PC-9 (cell line): ENCODE measurements around the gene INSYN1. TPM values are rescaled to one million over a fixed set of nuclear protein-coding genes. Genes with fewer than 3 reads are reported as not detected.

Experiments
- BruUV-seq: library from RNA; stranded (reverse); fragments of 400-500 nt; replicated peaks from 2 replicates; lab custom pipeline; 2021; lab: Mats Ljungman, UMichigan
- CTCF ChIA-PET: fragments of 300-600 bp; sonication (Branson Sonifier 250); formaldehyde crosslinking; loops from one replicate; lab custom pipeline; 2022; ENCODE audit warnings: antibody characterized with exemption; lab: Charles Lee
- POLR2A ChIA-PET: fragments of 300-600 bp; sonication (Branson Sonifier 250); formaldehyde crosslinking; loops from one replicate; lab custom pipeline; 2022; ENCODE audit warnings: antibody characterized with exemption; ENCODE audit not compliant: unreplicated experiment; lab: Charles Lee
- DNase-seq, 2 experiments: peaks; one replicate each; pipeline versions ENCODE4 v3.0.0 to v3.0.0-alpha.2; 2015 to 2022; ENCODE audit warnings: mixed read lengths in 1 of 2
- H2AFZ ChIP-seq: fragments of 200-600 bp; sonication (generic); 2 replicates; pipeline ENCODE4 v1.8.1; 2017; ENCODE audit warnings: antibody characterized with exemption
- H3F3A ChIP-seq: fragments of 200-600 bp; sonication (generic); 2 replicates; pipeline ENCODE4 v1.8.1; 2017; ENCODE audit warnings: antibody characterized with exemption, mild to moderate bottlenecking, low read depth; ENCODE audit not compliant: insufficient read depth
- H3K27ac ChIP-seq: fragments of 200-600 bp; sonication (generic); 2 replicates; pipeline ENCODE4 v1.6.1; 2016; ENCODE audit warnings: mixed run types
- H3K27me3 ChIP-seq: fragments of 200-600 bp; sonication (generic); 2 replicates; pipeline ENCODE4 v1.6.1; 2016; ENCODE audit warnings: low read depth, mixed run types; ENCODE audit not compliant: insufficient read depth
- H3K36me3 ChIP-seq: fragments of 200-600 bp; sonication (generic); 2 replicates; pipeline ENCODE4 v1.6.1; 2016; ENCODE audit warnings: low read depth, mixed run types
- H3K4me1 ChIP-seq: fragments of 200-600 bp; sonication (generic); replicated peaks from 2 replicates; pipeline ENCODE4 v1.6.1; 2016; ENCODE audit warnings: mixed run types; ENCODE audit not compliant: insufficient read depth
- H3K4me2 ChIP-seq: fragments of 200-600 bp; sonication (generic); 2 replicates; pipeline ENCODE4 v1.6.1; 2017; ENCODE audit warnings: mixed run types
- H3K4me3 ChIP-seq: fragments of 200-600 bp; sonication (generic); 2 replicates; pipeline ENCODE4 v1.6.1; 2016; ENCODE audit warnings: mixed run types
- H3K79me2 ChIP-seq: fragments of 200-600 bp; sonication (generic); 2 replicates; pipeline ENCODE4 v1.6.1; 2017; ENCODE audit warnings: low read depth, mixed run types
- H3K9me2 ChIP-seq: fragments of 200-600 bp; sonication (generic); 2 replicates; pipeline ENCODE4 v1.8.1; 2017; ENCODE audit warnings: mild to moderate bottlenecking; ENCODE audit not compliant: insufficient read depth
- H3K9me3 ChIP-seq: fragments of 200-600 bp; sonication (generic); 2 replicates; pipeline ENCODE4 v1.8.1; 2016; ENCODE audit warnings: low read depth; ENCODE audit not compliant: insufficient read depth
- H4K20me1 ChIP-seq: fragments of 200-600 bp; sonication (generic); 2 replicates; pipeline ENCODE4 v1.8.1; 2017; ENCODE audit not compliant: insufficient read depth
- EZH2 ChIP-seq: fragments of 200-600 bp; sonication (generic); IDR thresholded peaks from 2 replicates; pipeline ENCODE4 v1.8.0; 2017; ENCODE audit warnings: antibody characterized with exemption, low read depth
- intact Hi-C: fragments of 100-400 bp; cut with micrococcal nuclease; formaldehyde crosslinking; loops from one replicate; pipeline ENCODE4 v1.10.0; 2022; ENCODE audit not compliant: unreplicated experiment
- total RNA-seq: library from RNA; stranded (reverse); gene quantifications from 2 replicates; pipeline ENCODE4 v1.2.3, GENCODE V29; 2021
- TF ChIP-seq, protein P1 (sequence below): fragments of 200-600 bp; sonication (generic); conservative IDR thresholded peaks from 2 replicates; pipeline ENCODE4 v1.6.1; 2017; ENCODE audit warnings: mixed run types, antibody characterized with exemption, mild to moderate bottlenecking, moderate library complexity

The INSYN1 gene
- total RNA-seq, 1 experiment from 2014 or later, result not detected

GRCh38 chr15:73747847-73748590 lies 5.1 kb downstream of the INSYN1 start:
- no peaks in the 10 kb centered on the region for H4K20me1 ChIP-seq
- H3K9me3 ChIP-seq, result no peaks in the 10 kb centered on the region
- no peak overlapping the region for H3K4me3 ChIP-seq
- no peak for DNase-seq
- BruUV-seq, result no TSS peak
- H3K27me3 ChIP-seq, result peaks cover 26% of the 10 kb centered on the region
- H3K4me1 ChIP-seq, result peaks cover 9% of the 10 kb centered on the region; the same call in 1 of the 2 replicates
- TF ChIP-seq EZH2, result no peak
- TF ChIP-seq, protein P1, sequence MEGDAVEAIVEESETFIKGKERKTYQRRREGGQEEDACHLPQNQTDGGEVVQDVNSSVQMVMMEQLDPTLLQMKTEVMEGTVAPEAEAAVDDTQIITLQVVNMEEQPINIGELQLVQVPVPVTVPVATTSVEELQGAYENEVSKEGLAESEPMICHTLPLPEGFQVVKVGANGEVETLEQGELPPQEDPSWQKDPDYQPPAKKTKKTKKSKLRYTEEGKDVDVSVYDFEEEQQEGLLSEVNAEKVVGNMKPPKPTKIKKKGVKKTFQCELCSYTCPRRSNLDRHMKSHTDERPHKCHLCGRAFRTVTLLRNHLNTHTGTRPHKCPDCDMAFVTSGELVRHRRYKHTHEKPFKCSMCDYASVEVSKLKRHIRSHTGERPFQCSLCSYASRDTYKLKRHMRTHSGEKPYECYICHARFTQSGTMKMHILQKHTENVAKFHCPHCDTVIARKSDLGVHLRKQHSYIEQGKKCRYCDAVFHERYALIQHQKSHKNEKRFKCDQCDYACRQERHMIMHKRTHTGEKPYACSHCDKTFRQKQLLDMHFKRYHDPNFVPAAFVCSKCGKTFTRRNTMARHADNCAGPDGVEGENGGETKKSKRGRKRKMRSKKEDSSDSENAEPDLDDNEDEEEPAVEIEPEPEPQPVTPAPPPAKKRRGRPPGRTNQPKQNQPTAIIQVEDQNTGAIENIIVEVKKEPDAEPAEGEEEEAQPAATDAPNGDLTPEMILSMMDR, result no peak
- no peak overlapping the region for H3K4me2 ChIP-seq
- ChIA-PET CTCF (no interaction called here), POLR2A (no interaction called here)
- no peaks in the 10 kb centered on the region for H3K79me2 ChIP-seq
- no peaks in the 10 kb centered on the region for H3F3A ChIP-seq
- H3K9me2 ChIP-seq, result no peaks in the 10 kb centered on the region
- no peaks in the 10 kb centered on the region for H3K36me3 ChIP-seq
- H2AFZ ChIP-seq, result no peak overlapping the region
- intact Hi-C loops, result no loop called here
- H3K27ac ChIP-seq, result no peak overlapping the region

DNA sequence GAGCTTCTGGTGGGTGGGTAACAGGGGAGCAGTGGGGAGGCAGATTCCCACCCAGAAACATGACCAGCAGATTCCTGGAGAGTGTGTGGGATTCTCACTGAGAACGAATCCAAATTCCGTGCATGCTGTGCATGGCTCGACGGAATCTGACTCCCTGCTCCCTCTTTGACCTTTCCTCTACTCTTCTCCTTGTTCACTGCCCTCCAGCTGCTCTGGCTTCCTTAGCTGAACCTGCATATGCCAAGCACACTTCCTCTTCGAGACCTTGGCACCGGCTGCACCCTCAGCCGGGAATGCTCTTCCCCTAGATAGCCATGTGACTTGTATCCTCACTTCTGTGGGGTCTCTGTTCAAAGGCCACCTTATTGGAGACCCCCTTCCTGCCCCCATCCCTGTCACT lies 6.3 kb downstream of the INSYN1 start:
- BruUV-seq, result no TSS peak
- H4K20me1 ChIP-seq, result no peaks in the 10 kb centered on the region
- intact Hi-C loops, result no loop called here
- no peaks in the 10 kb centered on the region for H3F3A ChIP-seq
- no peaks in the 10 kb centered on the region for H3K9me2 ChIP-seq
- H3K79me2 ChIP-seq, result no peaks in the 10 kb centered on the region
- DNase-seq, result no peak
- TF ChIP-seq, protein P1, result no peak
- no peak for TF ChIP-seq EZH2
- CTCF ChIA-PET, result no interaction called here
- no peak overlapping the region for H3K4me3 ChIP-seq
- no peak overlapping the region for H2AFZ ChIP-seq
- peaks cover 18% of the 10 kb centered on the region for H3K27me3 ChIP-seq
- no peak overlapping the region for H3K27ac ChIP-seq
- no peaks in the 10 kb centered on the region for H3K9me3 ChIP-seq
- POLR2A ChIA-PET, result no interaction called here
- H3K4me1 ChIP-seq, result peaks cover 15% of the 10 kb centered on the region; the same call in 1 of the 2 replicates
- H3K4me2 ChIP-seq, result no peak overlapping the region
- H3K36me3 ChIP-seq, result no peaks in the 10 kb centered on the region

DNA sequence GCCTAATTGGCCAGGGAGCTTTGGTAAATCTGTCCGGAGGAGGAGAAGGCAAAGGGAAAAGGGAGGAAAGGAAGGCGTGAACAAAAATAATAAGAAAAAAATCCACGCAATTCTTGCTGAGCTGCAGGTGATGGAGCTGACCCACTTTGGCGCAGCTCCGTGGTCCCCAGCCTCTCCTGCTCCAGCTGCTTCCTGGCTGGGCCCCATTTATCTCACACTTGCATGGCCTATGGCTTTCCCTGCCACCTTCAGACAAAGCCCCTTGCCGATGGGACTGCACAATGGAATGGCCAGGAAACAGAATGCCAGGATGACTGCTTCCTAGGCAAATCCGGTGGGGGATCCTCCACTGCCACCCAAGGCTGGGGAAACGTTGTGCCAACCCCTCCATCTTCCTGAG lies 6.9 kb downstream of the INSYN1 start:
- H3K4me3 ChIP-seq, result no peak overlapping the region
- TF ChIP-seq EZH2, result no peak
- TF ChIP-seq, protein P1, result no peak
- no peaks in the 10 kb centered on the region for H3K9me2 ChIP-seq
- peaks cover 14% of the 10 kb centered on the region; the same call in 1 of the 2 replicates for H3K27me3 ChIP-seq
- peaks cover 15% of the 10 kb centered on the region; the same call in 1 of the 2 replicates for H3K4me1 ChIP-seq
- no peaks in the 10 kb centered on the region for H4K20me1 ChIP-seq
- no peak overlapping the region for H3K27ac ChIP-seq
- no peaks in the 10 kb centered on the region for H3K9me3 ChIP-seq
- no peak overlapping the region for H2AFZ ChIP-seq
- no peak overlapping the region for H3K4me2 ChIP-seq
- H3K36me3 ChIP-seq, result no peaks in the 10 kb centered on the region
- no peak for DNase-seq
- CTCF ChIA-PET, result no interaction called here
- BruUV-seq, result no TSS peak
- POLR2A ChIA-PET, result no interaction called here
- H3K79me2 ChIP-seq, result no peaks in the 10 kb centered on the region
- intact Hi-C loops, result no loop called here
- no peaks in the 10 kb centered on the region for H3F3A ChIP-seq
